Kidney (tissue), 14 donors: ENCODE data around the gene CADPS. TPM values are rescaled to one million over a fixed set of nuclear protein-coding genes. Genes with fewer than 3 reads are reported as not detected.

Source experiments
- DNase-seq, 5 donors: peaks; one replicate each; pipeline ENCODE4 v3.0.0-alpha.2; 2013 to 2020
- FAIRE-seq: peaks from 2 replicates; lab custom pipeline; 2012; peaks lifted over from hg19 to GRCh38; lab: Jason Lieb, UNC
- H3K27ac ChIP-seq, 2 donors: one replicate each; pipeline ENCODE4 v1.7.0; 2013; ENCODE audit warnings: low read depth in 2 of 2, low read length in 2 of 2, inconsistent platforms in 1 of 2
- H3K27me3 ChIP-seq: one replicate; pipeline ENCODE4 v1.7.1; 2013; ENCODE audit warnings: low read length, inconsistent platforms; ENCODE audit not compliant: control insufficient read depth, insufficient read depth
- H3K36me3 ChIP-seq, 3 donors: one replicate each; pipeline versions ENCODE4 v1.7.0 to v1.7.1; 2013; ENCODE audit warnings: low read length in 3 of 3, control low read depth in 1 of 3, inconsistent platforms in 1 of 3; ENCODE audit not compliant: insufficient read depth in 3 of 3, control insufficient read depth in 2 of 3
- H3K4me1 ChIP-seq, 3 donors: one replicate each; pipeline versions ENCODE4 v1.7.0 to v1.7.1; 2013; ENCODE audit warnings: low read length in 3 of 3, inconsistent platforms in 1 of 3, low read depth in 1 of 3; ENCODE audit not compliant: control insufficient read depth in 2 of 3, insufficient read depth in 2 of 3
- H3K4me3 ChIP-seq, 3 donors: one replicate each; pipeline versions ENCODE4 v1.7.0 to v1.8.1; 2013; ENCODE audit warnings: low read length in 3 of 3, control low read depth in 1 of 3, inconsistent platforms in 1 of 3
- H3K9ac ChIP-seq, 3 donors: one replicate each; pipeline versions ENCODE4 v1.7.0 to v1.7.1; 2013; ENCODE audit warnings: low read length in 3 of 3, control low read depth in 1 of 3, inconsistent platforms in 1 of 3
- H3K9me3 ChIP-seq, 3 donors: one replicate each; pipeline versions ENCODE4 v1.7.0 to v1.7.1; 2013; ENCODE audit warnings: low read length in 3 of 3, control low read depth in 1 of 3, inconsistent platforms in 1 of 3; ENCODE audit not compliant: control insufficient read depth in 2 of 3, insufficient read depth in 1 of 3
- intact Hi-C: fragments of 100-400 bp; cut with DNase I; formaldehyde crosslinking; loops from one replicate; pipeline ENCODE4 v1.11.1; 2022
- polyA plus RNA-seq: library from polyadenylated mRNA; stranded (reverse); fragments of 350-450 nt; fragmentation: Illumina TruSeq; extraction: RNeasy Lipid Tissue Mini Kit (QIAGEN cat#74804); gene quantifications from one replicate; pipeline ENCODE4 v1.2.3, GENCODE V29; 2014; ENCODE audit warnings: low read depth, low replicate concordance; ENCODE audit not compliant: insufficient read depth
- total RNA-seq: library from RNA; stranded (reverse); fragmentation: NEBNext Ultra II Directional; extraction: Animal tissue kit (Norgen Biotek cat#: 25700); gene quantifications from one replicate; pipeline ENCODE4 v1.2.1, GENCODE V29; 2021
- TF ChIP-seq, protein P1 (sequence below): IDR thresholded peaks from 3 replicates; pipeline ENCODE4 v1.5.1; 2012; ENCODE audit warnings: mild to moderate bottlenecking, moderate library complexity, borderline replicate concordance; ENCODE audit not compliant: insufficient read depth; ENCODE audit errors: extremely low read depth
- donor health status: control.
- donor health status: control.
- donor health status: control.
- donor health status: control.
- donor health status: control.
- donor health status: DM: yes; HTN: yes; CAD: no.
- donor health status: Normal renal cell carcinoma (clear cell type).

CADPS gene
- total and polyA plus RNA-seq, 2 donors from 2014 or later = 0.98 TPM; not detected in 1

DNA sequence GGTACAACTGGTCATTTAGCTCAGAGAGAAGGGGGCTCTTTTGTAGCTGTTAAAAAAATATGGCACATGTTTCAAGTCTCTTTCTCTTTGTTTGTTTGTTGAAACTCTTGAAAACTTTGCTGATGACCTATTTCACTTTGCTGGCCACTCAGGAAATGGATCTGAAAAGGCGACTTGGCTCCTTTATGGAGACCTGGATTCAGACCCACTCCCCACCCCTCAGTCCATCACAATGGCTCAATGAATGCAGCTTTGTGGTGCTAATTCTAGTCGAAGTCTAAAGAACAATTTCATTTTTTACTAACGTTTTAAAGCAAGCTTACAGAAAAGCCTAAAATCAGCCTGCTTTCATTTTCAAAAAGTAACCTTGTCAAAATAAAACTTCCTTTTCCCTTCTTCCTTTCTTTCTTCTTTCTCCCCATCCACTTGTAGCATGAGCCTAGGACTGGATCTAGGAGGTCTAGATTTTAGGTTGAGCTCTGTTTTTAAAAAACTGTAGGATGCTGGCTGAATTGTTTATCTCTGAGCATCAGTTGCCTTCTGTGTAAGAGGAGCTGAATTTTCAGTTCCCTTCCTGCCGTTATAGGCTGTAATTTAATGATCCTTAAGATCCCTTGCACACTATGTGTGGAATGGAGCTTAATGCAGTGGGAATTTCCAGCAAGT lies 336.4 kb downstream of the CADPS start:
- TF ChIP-seq, protein P1, sequence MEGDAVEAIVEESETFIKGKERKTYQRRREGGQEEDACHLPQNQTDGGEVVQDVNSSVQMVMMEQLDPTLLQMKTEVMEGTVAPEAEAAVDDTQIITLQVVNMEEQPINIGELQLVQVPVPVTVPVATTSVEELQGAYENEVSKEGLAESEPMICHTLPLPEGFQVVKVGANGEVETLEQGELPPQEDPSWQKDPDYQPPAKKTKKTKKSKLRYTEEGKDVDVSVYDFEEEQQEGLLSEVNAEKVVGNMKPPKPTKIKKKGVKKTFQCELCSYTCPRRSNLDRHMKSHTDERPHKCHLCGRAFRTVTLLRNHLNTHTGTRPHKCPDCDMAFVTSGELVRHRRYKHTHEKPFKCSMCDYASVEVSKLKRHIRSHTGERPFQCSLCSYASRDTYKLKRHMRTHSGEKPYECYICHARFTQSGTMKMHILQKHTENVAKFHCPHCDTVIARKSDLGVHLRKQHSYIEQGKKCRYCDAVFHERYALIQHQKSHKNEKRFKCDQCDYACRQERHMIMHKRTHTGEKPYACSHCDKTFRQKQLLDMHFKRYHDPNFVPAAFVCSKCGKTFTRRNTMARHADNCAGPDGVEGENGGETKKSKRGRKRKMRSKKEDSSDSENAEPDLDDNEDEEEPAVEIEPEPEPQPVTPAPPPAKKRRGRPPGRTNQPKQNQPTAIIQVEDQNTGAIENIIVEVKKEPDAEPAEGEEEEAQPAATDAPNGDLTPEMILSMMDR = no peak

DNA sequence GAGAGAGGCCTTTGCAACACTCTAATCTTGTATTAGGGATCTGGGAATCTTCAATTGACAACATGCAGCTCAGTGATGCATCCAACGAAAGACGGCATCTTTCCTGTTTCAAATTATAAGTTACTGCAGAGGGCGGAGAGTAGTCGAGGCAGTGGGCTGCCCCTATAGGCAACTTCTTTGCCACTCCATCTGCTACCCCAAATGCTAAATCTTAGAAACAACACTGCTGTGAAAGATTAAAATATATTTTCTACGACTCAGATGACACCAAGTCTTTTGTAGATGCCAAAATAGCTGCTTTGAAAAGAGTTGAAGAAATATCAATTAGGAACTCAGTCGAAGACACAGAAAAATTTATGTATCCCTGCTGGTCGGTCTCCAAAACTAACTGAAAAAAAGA lies 340.9 kb downstream of the CADPS start:
- no peak overlapping the region for H3K27ac ChIP-seq

More for the DNA sequence above, 336.4 kb downstream of the CADPS start:
- FAIRE-seq = no peak
- no peaks in the 10 kb centered on the region for H3K4me1 ChIP-seq
- H3K36me3 ChIP-seq = no peaks in the 10 kb centered on the region
- H3K27me3 ChIP-seq = no peaks in the 10 kb centered on the region
- H3K27ac ChIP-seq = no peak overlapping the region
- no peak for DNase-seq
- H3K4me3 ChIP-seq = no peak overlapping the region
- intact Hi-C loops = no loop called here
- H3K9ac ChIP-seq = no peak overlapping the region
- no peaks in the 10 kb centered on the region for H3K9me3 ChIP-seq

DNA sequence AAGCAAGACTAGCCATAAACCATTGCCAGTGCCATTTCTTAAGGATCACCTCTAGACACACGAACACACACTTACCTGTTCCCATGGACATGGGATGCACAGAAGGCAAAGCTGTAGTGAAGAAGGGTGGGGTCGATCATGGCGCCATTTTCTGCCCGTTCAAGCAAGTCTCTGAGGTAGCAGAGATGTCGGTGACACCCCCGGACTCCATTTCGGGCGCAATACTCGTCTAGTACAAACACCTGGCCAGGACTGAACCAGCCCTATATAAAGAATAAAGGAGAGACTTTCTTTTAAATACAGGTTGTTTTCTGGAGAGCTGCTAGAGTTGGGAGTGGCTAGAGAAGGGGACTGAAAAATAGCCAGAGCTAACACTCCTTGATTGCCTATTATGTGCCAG lies 342.4 kb downstream of the CADPS start:
- intact Hi-C loops = no loop called here
- TF ChIP-seq, protein P1 = no peak
- no peaks in the 10 kb centered on the region for H3K36me3 ChIP-seq
- H3K9me3 ChIP-seq = no peaks in the 10 kb centered on the region
- FAIRE-seq (no peak), DNase-seq (no peak)
- H3K9ac ChIP-seq = no peak overlapping the region
- no peak overlapping the region for H3K4me3 ChIP-seq
- no peaks in the 10 kb centered on the region for H3K4me1 ChIP-seq
- no peak overlapping the region for H3K27ac ChIP-seq
- no peaks in the 10 kb centered on the region for H3K27me3 ChIP-seq

More for the DNA sequence above, 340.9 kb downstream of the CADPS start:
- Histone ChIP-seq H3K9me3 (no peaks in the 10 kb centered on the region), H3K36me3 (no peaks in the 10 kb centered on the region), H3K27me3 (no peaks in the 10 kb centered on the region), H3K4me3 (no peak overlapping the region), H3K4me1 (no peaks in the 10 kb centered on the region), H3K9ac (no peak overlapping the region)
- DNase-seq (no peak), FAIRE-seq (no peak)
- intact Hi-C loops = no loop called here
- TF ChIP-seq, protein P1 = no peak
